HAP-1 (cell line): ENCODE data around the gene TAS2R14.

Experiments
- DNase-seq, 2 experiments: peaks; one replicate each; pipeline ENCODE4 v3.0.0-alpha.2; 2016 to 2020; ENCODE audit warnings: low spot score in 2 of 2
- H3K27me3 ChIP-seq: fragments of 250-450 bp; sonication (Bioruptor Pico); 2 replicates; pipeline ENCODE4 v1.5.1; 2020; ENCODE audit warnings: low read depth, mild to moderate bottlenecking, moderate library complexity
- H3K36me3 ChIP-seq: fragments of 250-450 bp; sonication (Bioruptor Pico); replicated peaks from 2 replicates; pipeline ENCODE4 v1.5.1; 2020; ENCODE audit warnings: mild to moderate bottlenecking
- H3K4me1 ChIP-seq: fragments of 250-450 bp; sonication (Bioruptor Pico); 2 replicates; pipeline ENCODE4 v1.5.1; 2020; ENCODE audit warnings: mild to moderate bottlenecking
- H3K4me3 ChIP-seq: fragments of 250-450 bp; sonication (Bioruptor Pico); 2 replicates; pipeline ENCODE4 v1.5.1; 2020; ENCODE audit warnings: mild to moderate bottlenecking, moderate library complexity
- H3K9me3 ChIP-seq: fragments of 250-450 bp; sonication (Bioruptor Pico); 2 replicates; pipeline ENCODE4 v1.5.1; 2020; ENCODE audit warnings: mild to moderate bottlenecking, moderate library complexity
- in situ Hi-C: fragments of 300-500 bp; cut with MboI; formaldehyde crosslinking; loops from 3 replicates; pipeline ENCODE4 v1.14.3; 2020; ENCODE audit warnings: low sequenced_read_pairs, inconsistent platforms, mixed read lengths

Gene TAS2R14

DNA sequence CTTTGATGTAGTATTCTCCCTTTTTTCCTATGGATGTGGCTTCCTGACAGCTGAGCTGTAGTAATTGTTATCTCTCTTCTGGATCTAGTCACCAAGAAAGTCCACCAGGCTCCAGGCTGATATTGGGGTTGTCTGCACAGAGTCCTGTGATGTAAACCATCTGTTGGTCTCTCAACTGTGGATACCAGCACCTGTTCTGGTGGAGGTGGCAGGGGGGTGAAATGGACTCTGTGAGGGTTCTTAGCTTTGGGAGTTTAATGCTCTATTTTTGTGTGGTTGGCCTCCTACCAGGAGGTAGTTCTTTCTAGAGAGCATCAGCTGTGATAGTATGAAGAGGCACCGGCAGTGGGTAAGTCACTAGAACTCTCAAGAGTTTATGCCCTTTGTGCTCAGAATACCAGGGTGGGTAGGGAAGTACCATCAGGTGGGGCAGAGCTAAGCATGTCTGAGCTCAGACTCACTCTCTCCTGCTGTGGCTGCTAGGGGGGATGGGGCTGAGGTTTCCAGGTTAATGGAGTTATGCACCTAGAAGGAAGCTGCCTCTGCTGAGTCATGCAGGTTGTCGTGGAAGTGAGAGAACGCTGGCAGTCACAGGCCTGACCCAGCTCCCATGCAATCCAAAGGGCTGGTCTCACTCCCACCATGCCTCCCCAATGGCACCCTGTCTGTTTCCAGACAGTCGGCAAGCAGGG, 3.0 kb upstream of the TAS2R14 start:
- H3K9me3 ChIP-seq = no peaks in the 10 kb centered on the region; the same call in 1 of the 2 replicates
- H3K4me1 ChIP-seq = no peaks in the 10 kb centered on the region
- in situ Hi-C loops = no loop called here
- no peaks in the 10 kb centered on the region for H3K27me3 ChIP-seq
- no peak for DNase-seq
- H3K4me3 ChIP-seq = no peak overlapping the region
- H3K36me3 ChIP-seq = no peaks in the 10 kb centered on the region

DNA sequence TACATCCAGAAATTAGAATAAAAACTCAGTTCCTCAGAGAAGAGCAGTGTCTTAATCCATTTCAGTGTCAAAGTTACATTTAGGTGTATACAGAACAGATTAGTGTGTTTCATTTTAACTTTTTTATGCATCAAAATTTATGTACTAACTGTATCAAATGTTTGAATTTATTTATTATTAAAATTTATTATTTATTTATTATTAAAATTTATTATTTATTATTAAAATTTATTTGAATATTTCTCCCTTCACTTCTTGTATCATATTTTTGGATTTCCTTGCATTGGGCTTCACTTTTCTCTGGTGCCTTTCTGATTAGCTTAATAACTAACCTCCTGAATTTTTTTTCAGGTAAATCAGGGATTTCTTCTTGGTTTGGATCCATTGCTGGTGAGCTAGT, 2.3 kb upstream of the TAS2R14 start:
- H3K4me3 ChIP-seq = no peak overlapping the region
- no peaks in the 10 kb centered on the region; the same call in 1 of the 2 replicates for H3K9me3 ChIP-seq
- no peaks in the 10 kb centered on the region for H3K4me1 ChIP-seq
- in situ Hi-C loops = no loop called here
- no peaks in the 10 kb centered on the region for H3K36me3 ChIP-seq
- no peaks in the 10 kb centered on the region for H3K27me3 ChIP-seq
- no peak for DNase-seq

DNA sequence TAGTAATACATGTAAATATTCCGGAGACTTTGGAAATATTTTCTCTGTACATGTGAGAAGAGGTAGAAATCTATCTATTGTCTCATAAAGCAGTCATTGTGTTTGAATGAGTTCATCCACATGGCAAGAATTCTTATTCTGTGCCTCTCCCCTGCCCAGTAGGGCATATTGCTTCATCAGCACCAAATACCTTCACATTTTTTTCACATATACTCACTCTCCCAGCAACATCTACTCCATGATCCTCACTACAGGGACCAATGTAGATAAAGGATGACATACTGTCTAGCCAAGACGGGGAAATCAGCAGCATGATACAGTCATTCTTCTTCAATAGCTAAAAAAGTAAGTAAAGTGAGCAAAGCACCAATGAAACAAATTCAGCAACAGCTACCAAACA, 1.3 kb upstream of the TAS2R14 start:
- no peaks in the 10 kb centered on the region for H3K4me1 ChIP-seq
- no peaks in the 10 kb centered on the region for H3K36me3 ChIP-seq
- in situ Hi-C loops = no loop called here
- no peaks in the 10 kb centered on the region for H3K27me3 ChIP-seq
- H3K4me3 ChIP-seq = no peak overlapping the region
- H3K9me3 ChIP-seq = no peaks in the 10 kb centered on the region; the same call in 1 of the 2 replicates
- no peak for DNase-seq

DNA sequence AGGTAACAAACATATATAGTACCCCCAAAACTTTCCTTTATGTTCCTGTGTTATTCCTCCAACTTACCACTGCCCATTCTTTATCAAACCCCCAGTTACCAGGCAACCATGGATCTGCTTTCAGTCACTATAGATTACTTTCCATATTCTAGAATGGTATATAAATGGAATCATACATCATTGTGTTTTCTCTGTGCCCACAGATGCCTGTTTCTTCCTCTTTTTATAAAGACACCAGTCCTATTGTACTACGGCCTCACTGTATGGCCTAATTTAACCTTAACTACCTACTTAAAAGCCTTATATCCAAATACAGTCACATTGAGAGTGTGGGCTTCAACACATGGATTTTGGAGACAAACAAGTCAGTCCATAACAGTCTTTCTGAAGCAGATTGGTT, 2.6 kb downstream of the TAS2R14 start:
- no peak for DNase-seq
- Histone ChIP-seq H3K27me3 (no peaks in the 10 kb centered on the region), H3K36me3 (no peaks in the 10 kb centered on the region), H3K4me3 (no peak overlapping the region), H3K4me1 (no peaks in the 10 kb centered on the region), H3K9me3 (no peaks in the 10 kb centered on the region)
- in situ Hi-C loops = no loop called here

DNA sequence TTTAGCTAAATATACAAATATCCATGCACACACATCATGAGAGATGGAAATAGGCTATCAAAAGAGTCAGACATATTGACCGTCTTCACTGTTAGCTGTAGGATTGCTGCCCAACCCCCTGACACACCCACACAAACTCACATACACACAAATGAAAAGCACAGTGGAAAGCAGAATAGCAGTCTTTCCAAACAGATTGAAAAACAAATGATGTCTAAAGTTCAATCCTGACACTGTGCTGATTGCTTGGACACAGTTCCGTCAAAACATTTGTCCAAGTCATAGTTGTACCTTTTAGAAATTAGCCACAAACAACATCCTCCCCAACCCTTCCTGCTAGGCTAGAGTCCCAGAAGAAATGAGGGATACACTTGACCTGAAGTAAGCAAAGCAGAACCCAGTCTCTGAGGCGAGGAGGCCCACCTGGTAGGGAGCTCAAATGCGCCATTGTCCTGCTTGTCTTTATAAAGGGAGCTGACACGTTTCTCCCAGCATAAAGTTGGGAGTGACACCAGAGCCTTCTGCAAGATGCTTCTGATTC, 10.2 kb downstream of the TAS2R14 start, which contains the start of gene PRH2:
PRH2 (plus strand) TSS at position 491 of the 541 bp plus-strand sequence; CDS start at position 529, 38 bp downstream.
- Histone ChIP-seq H3K36me3 (no peaks in the 10 kb centered on the region), H3K4me3 (no peak within 1 kb of the TSS), H3K9me3 (no peaks in the 10 kb centered on the region), H3K4me1 (no peaks in the 10 kb centered on the region), H3K27me3 (no peaks in the 10 kb centered on the region)
- DNase-seq = no peak
- in situ Hi-C loops = no loop called here

DNA sequence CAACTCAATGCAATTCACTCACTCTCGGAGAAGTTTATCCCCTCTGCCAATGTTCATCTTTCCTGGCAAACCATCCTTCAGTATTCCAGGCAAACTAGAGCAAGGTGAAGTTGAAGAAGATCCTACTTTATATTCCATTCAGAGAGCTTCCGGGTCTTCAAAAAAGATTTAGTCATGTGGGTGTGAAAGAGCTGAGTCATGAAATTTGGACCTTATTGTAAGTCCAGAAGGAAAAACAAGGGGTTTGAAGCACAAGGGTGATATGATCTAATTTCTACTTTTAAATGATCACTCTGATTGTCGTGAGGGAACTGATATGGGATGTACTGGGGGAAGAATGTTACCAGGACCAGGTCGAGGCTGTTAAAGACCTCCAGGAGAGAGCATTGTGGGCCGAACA, 12.8 kb downstream of the TAS2R14 start:
- H3K4me3 ChIP-seq = no peak overlapping the region

DNA sequence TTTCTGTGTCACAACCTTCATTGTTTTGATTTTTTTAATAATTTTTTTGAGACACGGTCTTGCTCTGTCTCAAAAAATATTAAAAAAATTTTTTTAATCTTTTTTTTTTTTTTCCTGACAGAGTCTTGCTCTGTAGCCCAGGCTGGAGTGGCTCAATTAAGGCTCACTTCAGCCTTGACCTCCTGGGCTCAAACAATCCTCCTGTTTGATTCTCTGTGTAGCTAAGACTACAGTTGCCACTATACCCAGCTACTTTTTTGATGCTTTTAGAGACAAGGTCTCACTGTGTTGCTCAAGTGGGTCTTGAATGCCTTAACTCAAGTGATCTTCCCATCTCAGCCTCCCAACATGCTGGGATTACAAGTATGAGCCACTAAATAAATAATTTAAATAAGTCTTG, 19.3 kb downstream of the TAS2R14 start:
- in situ Hi-C loops = no loop called here
- Histone ChIP-seq H3K9me3 (no peaks in the 10 kb centered on the region), H3K36me3 (no peaks in the 10 kb centered on the region), H3K27me3 (no peaks in the 10 kb centered on the region), H3K4me3 (no peak overlapping the region), H3K4me1 (peaks cover 15% of the 10 kb centered on the region)
- no peak for DNase-seq

More for the DNA sequence above, 12.8 kb downstream of the TAS2R14 start:
- Histone ChIP-seq H3K4me1 (no peaks in the 10 kb centered on the region), H3K36me3 (no peaks in the 10 kb centered on the region), H3K27me3 (no peaks in the 10 kb centered on the region), H3K9me3 (no peaks in the 10 kb centered on the region)
- DNase-seq = no peak
- in situ Hi-C loops = no loop called here

DNA sequence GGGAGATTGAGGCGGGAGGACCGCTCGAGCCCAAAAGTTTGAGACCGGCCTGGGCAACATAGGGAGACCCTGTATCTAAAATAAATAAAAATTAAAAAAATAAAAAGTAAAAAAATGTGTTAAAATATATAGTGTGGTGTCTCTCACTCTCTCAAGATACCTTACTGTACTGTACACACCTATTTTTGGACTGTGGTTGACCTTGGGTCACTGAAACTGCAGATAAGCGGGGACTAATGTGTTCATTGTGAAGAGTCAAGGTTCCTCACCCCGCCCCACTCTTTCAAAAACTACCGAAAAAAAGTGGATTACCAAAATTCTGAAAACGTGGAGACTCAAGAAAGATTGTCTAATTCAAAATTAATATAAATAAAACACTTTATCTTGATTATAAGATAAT, 28.7 kb downstream of the TAS2R14 start:
- H3K36me3 ChIP-seq = no peaks in the 10 kb centered on the region
- DNase-seq = no peak
- no peak overlapping the region for H3K4me3 ChIP-seq
- in situ Hi-C loops = no loop called here
- H3K9me3 ChIP-seq = no peaks in the 10 kb centered on the region
- H3K4me1 ChIP-seq = no peaks in the 10 kb centered on the region
- H3K27me3 ChIP-seq = no peaks in the 10 kb centered on the region

DNA sequence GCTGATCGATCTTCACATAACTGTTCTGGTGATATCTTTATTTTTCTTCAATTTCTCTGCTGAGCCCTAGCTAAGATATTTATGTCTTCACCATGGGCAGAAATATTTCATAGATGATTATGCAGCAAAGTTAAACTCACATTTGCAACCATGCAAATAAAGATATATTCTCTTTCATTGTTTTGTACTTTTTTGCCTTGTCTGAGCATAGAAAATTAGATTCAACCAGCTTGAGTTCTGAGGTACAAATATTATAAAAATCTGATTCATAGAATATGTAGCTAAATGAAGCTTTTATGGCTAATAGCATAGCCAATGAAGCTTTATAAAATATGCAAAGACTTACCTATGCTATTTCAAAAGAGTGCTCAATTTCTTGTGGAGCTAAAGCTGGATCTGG, 29.6 kb downstream of the TAS2R14 start, which contains the start of gene TAS2R13:
TAS2R13 (minus strand) TSS at position 101 of the 400 bp plus-strand sequence. CDS start 264 bp downstream, outside the sequence.
- no peak for DNase-seq
- in situ Hi-C loops = no loop called here
- no peaks in the 10 kb centered on the region for H3K4me1 ChIP-seq
- no peak within 1 kb of the TSS for H3K4me3 ChIP-seq
- H3K27me3 ChIP-seq = no peaks in the 10 kb centered on the region
- H3K36me3 ChIP-seq = no peaks in the 10 kb centered on the region
- no peaks in the 10 kb centered on the region for H3K9me3 ChIP-seq

DNA sequence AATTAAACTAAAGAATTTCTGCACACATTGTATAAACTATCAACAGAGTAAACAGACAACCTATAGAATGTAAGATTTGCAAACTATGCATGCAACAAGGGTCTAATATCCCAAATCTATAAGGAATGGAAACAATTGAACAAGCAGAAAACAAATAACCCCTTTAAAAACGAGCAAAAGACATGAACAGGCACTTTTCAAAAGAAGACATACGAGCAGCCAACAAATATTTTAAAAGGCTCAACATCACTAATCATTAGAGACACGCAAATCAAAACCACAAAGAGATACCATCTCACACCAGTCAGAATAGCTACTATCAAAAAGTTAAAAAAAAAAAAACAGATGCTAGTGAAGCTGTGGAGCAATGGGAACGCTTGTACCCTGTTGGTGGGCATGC, 34.4 kb downstream of the TAS2R14 start:
- Histone ChIP-seq H3K36me3 (no peaks in the 10 kb centered on the region), H3K4me3 (no peak overlapping the region), H3K4me1 (no peaks in the 10 kb centered on the region), H3K27me3 (no peaks in the 10 kb centered on the region), H3K9me3 (no peaks in the 10 kb centered on the region; the same call in 1 of the 2 replicates)
- DNase-seq = no peak
- in situ Hi-C loops = no loop called here

DNA sequence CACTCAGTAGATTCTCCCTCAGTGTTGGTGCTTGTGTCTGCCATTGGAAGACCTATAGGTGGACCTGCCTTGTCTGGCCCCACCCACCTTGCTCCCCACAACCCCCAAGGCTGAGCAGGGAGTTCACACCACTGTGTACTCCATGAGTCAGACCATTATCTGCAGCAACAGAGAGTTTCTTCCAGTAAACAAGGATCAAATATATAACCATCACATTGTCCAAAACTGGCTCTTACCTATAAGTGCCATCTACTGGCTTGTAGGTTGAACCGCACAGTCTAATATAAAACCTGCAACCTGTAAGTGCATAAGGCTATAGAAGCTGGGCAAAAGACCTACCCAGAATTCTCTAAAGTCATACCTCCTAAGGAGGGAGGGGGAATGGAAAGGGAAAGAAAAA, 37.6 kb downstream of the TAS2R14 start:
- no peak overlapping the region for H3K4me3 ChIP-seq
- H3K36me3 ChIP-seq = no peaks in the 10 kb centered on the region
- no peaks in the 10 kb centered on the region for H3K27me3 ChIP-seq
- no peaks in the 10 kb centered on the region for H3K4me1 ChIP-seq
- no peaks in the 10 kb centered on the region; the same call in 1 of the 2 replicates for H3K9me3 ChIP-seq
- in situ Hi-C loops = no loop called here
- no peak for DNase-seq

DNA sequence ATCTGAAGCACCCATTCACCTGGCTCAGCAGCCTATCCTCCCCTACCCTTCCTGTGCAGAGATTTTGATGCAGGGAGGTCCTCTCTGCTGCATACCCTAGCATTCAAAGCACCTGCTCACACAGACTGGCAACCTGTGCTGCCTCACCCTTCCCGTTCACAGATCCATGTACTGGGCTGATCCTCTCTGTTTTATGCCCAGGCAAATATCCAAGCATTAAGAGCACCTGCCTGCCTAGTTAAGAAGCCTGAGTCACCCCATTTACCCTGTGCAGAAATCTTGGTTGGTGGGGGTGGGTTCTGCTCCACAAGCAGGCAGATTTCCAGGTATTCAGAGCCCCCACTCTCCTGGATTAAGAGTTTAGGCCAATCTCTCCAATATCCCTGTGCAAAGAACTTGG, 38.1 kb downstream of the TAS2R14 start:
- Histone ChIP-seq H3K9me3 (no peaks in the 10 kb centered on the region; the same call in 1 of the 2 replicates), H3K4me1 (no peaks in the 10 kb centered on the region), H3K27me3 (no peaks in the 10 kb centered on the region), H3K4me3 (no peak overlapping the region), H3K36me3 (no peaks in the 10 kb centered on the region)
- in situ Hi-C loops = no loop called here
- DNase-seq = no peak

DNA sequence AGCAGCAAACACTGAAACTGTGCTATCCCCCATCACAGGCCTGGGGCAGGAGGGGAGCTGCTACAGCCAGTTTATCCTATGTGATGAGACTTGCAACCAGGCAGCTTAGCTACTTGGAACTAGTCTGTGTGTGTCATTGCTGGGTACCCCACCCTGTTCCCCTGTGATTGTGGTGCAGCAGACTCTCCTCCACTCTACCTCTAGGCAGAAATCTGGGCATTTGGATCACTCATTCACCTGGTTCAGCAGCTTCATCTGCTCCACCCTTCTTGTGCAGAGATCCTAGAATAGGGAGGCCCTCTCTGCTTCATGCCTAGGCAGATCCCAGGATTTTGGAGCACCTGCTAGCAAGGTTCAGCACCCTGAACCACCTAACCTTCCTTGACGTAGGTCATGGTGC, 38.5 kb downstream of the TAS2R14 start:
- Histone ChIP-seq H3K9me3 (no peaks in the 10 kb centered on the region; the same call in 1 of the 2 replicates), H3K36me3 (no peaks in the 10 kb centered on the region), H3K4me1 (no peaks in the 10 kb centered on the region), H3K4me3 (no peak overlapping the region), H3K27me3 (no peaks in the 10 kb centered on the region)
- DNase-seq = no peak
- in situ Hi-C loops = no loop called here

DNA sequence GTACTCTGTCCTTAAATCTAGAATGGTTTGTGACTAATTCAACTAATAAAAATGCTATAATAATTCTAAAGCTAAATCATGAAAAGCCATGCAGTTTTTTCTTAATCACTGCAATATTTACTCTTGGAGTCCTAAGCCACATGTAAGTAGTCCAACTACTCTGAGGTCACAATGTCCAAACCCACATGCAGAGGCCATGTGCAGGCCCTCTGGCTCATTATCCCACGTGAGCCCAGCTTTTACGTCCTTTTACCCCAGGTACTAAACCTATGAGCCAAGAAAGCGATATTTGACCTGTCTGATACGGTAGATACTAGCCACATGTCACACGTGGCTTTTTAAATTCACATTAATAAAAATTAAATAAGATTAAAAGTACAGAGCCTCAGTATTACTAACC, 42.2 kb downstream of the TAS2R14 start:
- Histone ChIP-seq H3K27me3 (no peaks in the 10 kb centered on the region), H3K9me3 (no peaks in the 10 kb centered on the region), H3K36me3 (no peaks in the 10 kb centered on the region), H3K4me1 (no peaks in the 10 kb centered on the region), H3K4me3 (no peak overlapping the region)
- no peak for DNase-seq
- in situ Hi-C loops = no loop called here
